IMR-90 (cell line): ENCODE results near the gene CTSL. TPM values are rescaled to one million over a fixed set of nuclear protein-coding genes. Genes with fewer than 3 reads are reported as not detected.

ENCODE experiments used
- ATAC-seq: fragments of 200-7000 bp; cut with Tn5 transposase; 2 replicates; pipeline ENCODE4 v1.9.1; 2020; ENCODE audit warnings: low read depth, mild to moderate bottlenecking, moderate library complexity
- BruUV-seq: library from RNA; stranded (reverse); fragments of 400-500 nt; replicated peaks from 2 replicates; lab custom pipeline; 2021; lab: Mats Ljungman, UMichigan
- CTCF ChIA-PET: fragments of 300-600 bp; formaldehyde crosslinking; extraction: SDS; loops from one replicate; lab custom pipeline; 2021; ENCODE audit warnings: antibody characterized with exemption; lab: Yijun Ruan, JAX
- POLR2A ChIA-PET: fragments of 300-600 bp; sonication (Branson Sonifier 250); formaldehyde crosslinking; loops from one replicate; lab custom pipeline; 2022; ENCODE audit warnings: antibody characterized with exemption; ENCODE audit not compliant: unreplicated experiment; lab: Charles Lee
- DNase-seq: peaks from one replicate; pipeline ENCODE4 v3.0.0; 2013
- H2AFZ ChIP-seq: replicated peaks from 2 replicates; pipeline ENCODE3; 2013; ENCODE audit warnings: low read length, mild to moderate bottlenecking; ENCODE audit not compliant: poor library complexity
- H2AK5ac ChIP-seq: 2 replicates; pipeline ENCODE4 v1.6.1; 2013; ENCODE audit warnings: low read depth, low read length, inconsistent platforms
- H2AK9ac ChIP-seq: replicated peaks from 2 replicates; pipeline ENCODE3; 2013; ENCODE audit warnings: mild to moderate bottlenecking, low read depth, low read length, moderate library complexity; ENCODE audit not compliant: poor library complexity
- H2BK120ac ChIP-seq: 2 replicates; pipeline ENCODE4 v1.6.1; 2013; ENCODE audit warnings: low read depth, low read length, inconsistent platforms
- H2BK15ac ChIP-seq: 3 replicates; pipeline ENCODE4 v1.6.1; 2013; ENCODE audit warnings: low read depth, low read length, inconsistent platforms
- H2BK20ac ChIP-seq: 2 replicates; pipeline ENCODE4 v1.6.1; 2013; ENCODE audit warnings: low read depth, mild to moderate bottlenecking, inconsistent platforms, low read length, moderate library complexity
- H2BK5ac ChIP-seq: 2 replicates; pipeline ENCODE4 v1.6.1; 2013; ENCODE audit warnings: mild to moderate bottlenecking, low read depth, low read length, inconsistent platforms; ENCODE audit not compliant: poor library complexity, severe bottlenecking
- H3K14ac ChIP-seq: replicated peaks from 2 replicates; pipeline ENCODE4 v1.6.1; 2013; ENCODE audit warnings: low read depth, low read length, inconsistent platforms
- H3K18ac ChIP-seq: 2 replicates; pipeline ENCODE4 v1.6.1; 2013; ENCODE audit warnings: low read depth, low read length, control low read depth
- H3K23ac ChIP-seq: 2 replicates; pipeline ENCODE4 v1.6.1; 2013; ENCODE audit warnings: low read depth, low read length, inconsistent platforms
- H3K27ac ChIP-seq: 2 replicates; pipeline ENCODE4 v1.5.1; 2013; ENCODE audit warnings: mild to moderate bottlenecking, control low read depth, low read length; ENCODE audit not compliant: insufficient read depth
- H3K27me3 ChIP-seq: 2 replicates; pipeline ENCODE4 v1.6.1; 2013; ENCODE audit warnings: low read length; ENCODE audit not compliant: control insufficient read depth, insufficient read depth
- H3K36me3 ChIP-seq: 2 replicates; pipeline ENCODE4 v1.6.1; 2013; ENCODE audit warnings: low read length, mixed read lengths; ENCODE audit not compliant: control insufficient read depth, insufficient read depth
- H3K4ac ChIP-seq: 2 replicates; pipeline ENCODE4 v1.6.1; 2013; ENCODE audit warnings: low read depth, low read length, inconsistent platforms
- H3K4me1 ChIP-seq: 2 replicates; pipeline ENCODE4 v1.6.1; 2013; ENCODE audit warnings: low read length, mixed read lengths; ENCODE audit not compliant: control insufficient read depth, insufficient read depth
- H3K4me2 ChIP-seq: 2 replicates; pipeline ENCODE4 v1.6.1; 2013; ENCODE audit warnings: low read depth, mild to moderate bottlenecking, control low read depth, low read length, moderate library complexity
- H3K4me3 ChIP-seq: 2 replicates; pipeline ENCODE4 v1.5.1; 2013; ENCODE audit warnings: low read depth, mild to moderate bottlenecking, control low read depth, low read length, moderate library complexity; ENCODE audit not compliant: insufficient read depth
- H3K56ac ChIP-seq: 2 replicates; pipeline ENCODE4 v1.6.1; 2013; ENCODE audit warnings: low read length, inconsistent platforms; ENCODE audit not compliant: insufficient read depth; ENCODE audit errors: extremely low read depth
- H3K79me1 ChIP-seq, 2 experiments: 2 replicates each; pipeline ENCODE4 v1.6.1; 2013; ENCODE audit warnings: low read length in 2 of 2, inconsistent platforms in 1 of 2, low read depth in 1 of 2
- H3K9ac ChIP-seq: 2 replicates; pipeline ENCODE4 v1.6.1; 2013; ENCODE audit warnings: low read depth, low read length, control low read depth
- H3K9me1 ChIP-seq: 2 replicates; pipeline ENCODE4 v1.6.1; 2013; ENCODE audit warnings: low read length, inconsistent platforms; ENCODE audit not compliant: insufficient read depth
- H3K9me3 ChIP-seq: 2 replicates; pipeline ENCODE4 v1.6.1; 2013; ENCODE audit warnings: low read length; ENCODE audit not compliant: control insufficient read depth, insufficient read depth
- H4K20me1 ChIP-seq: 2 replicates; pipeline ENCODE4 v1.6.1; 2013; ENCODE audit warnings: low read length, inconsistent platforms; ENCODE audit not compliant: insufficient read depth
- H4K5ac ChIP-seq: 2 replicates; pipeline ENCODE4 v1.6.1; 2013; ENCODE audit warnings: mild to moderate bottlenecking, low read depth, low read length, control low read depth
- H4K8ac ChIP-seq, 2 experiments: 2 replicates each; pipeline ENCODE4 v1.6.1; 2013; ENCODE audit warnings: low read depth in 2 of 2, low read length in 2 of 2, control low read depth in 1 of 2, inconsistent platforms in 1 of 2
- H4K91ac ChIP-seq: 2 replicates; pipeline ENCODE4 v1.6.1; 2013; ENCODE audit warnings: low read depth, low read length, inconsistent platforms; ENCODE audit not compliant: insufficient read depth
- BHLHE40 ChIP-seq: fragments of 150-350 bp; IDR thresholded peaks from 2 replicates; pipeline ENCODE4 v1.6.1; 2016; ENCODE audit warnings: mild to moderate bottlenecking, low read depth, low read length
- CEBPB ChIP-seq: IDR thresholded peaks from 2 replicates; pipeline ENCODE4 v1.6.1; 2012; ENCODE audit warnings: low read depth, low read length, improper control_type of control experiment
- CHD1 ChIP-seq: IDR thresholded peaks from 2 replicates; pipeline ENCODE4 v1.6.1; 2012; ENCODE audit warnings: low read depth, low read length, improper control_type of control experiment
- CTCF ChIP-seq: conservative IDR thresholded peaks from 2 replicates; pipeline ENCODE4 v1.5.1; 2012; ENCODE audit warnings: mild to moderate bottlenecking, low read depth, low read length, improper control_type of control experiment
- FOS ChIP-seq: fragments of 150-350 bp; IDR thresholded peaks from 2 replicates; pipeline ENCODE4 v1.6.1; 2016; ENCODE audit warnings: low read depth, low read length
- MAFK ChIP-seq: IDR thresholded peaks from 2 replicates; pipeline ENCODE4 v1.6.1; 2012; ENCODE audit warnings: low read depth, low read length, improper control_type of control experiment
- MAZ ChIP-seq: IDR thresholded peaks from 2 replicates; pipeline ENCODE4 v1.6.1; 2012; ENCODE audit warnings: low read depth, mild to moderate bottlenecking, low read length, improper control_type of control experiment, moderate library complexity, borderline replicate concordance
- MXI1 ChIP-seq: IDR thresholded peaks from 2 replicates; pipeline ENCODE4 v1.6.1; 2012; ENCODE audit warnings: low read depth, mild to moderate bottlenecking, low read length, moderate library complexity, borderline replicate concordance
- NFE2L2 ChIP-seq: fragments of 150-350 bp; IDR thresholded peaks from 2 replicates; pipeline ENCODE4 v1.6.1; 2016; ENCODE audit warnings: low read depth, mild to moderate bottlenecking, low read length
- POLR2A ChIP-seq: IDR thresholded peaks from 2 replicates; pipeline ENCODE4 v1.6.1; 2012; ENCODE audit warnings: mild to moderate bottlenecking, low read depth, low read length
- RAD21 ChIP-seq: IDR thresholded peaks from 2 replicates; pipeline ENCODE4 v1.6.1; 2012; ENCODE audit warnings: low read length, improper control_type of control experiment
- RCOR1 ChIP-seq: IDR thresholded peaks from 2 replicates; pipeline ENCODE4 v1.6.1; 2012; ENCODE audit warnings: mild to moderate bottlenecking, low read length, improper control_type of control experiment; ENCODE audit not compliant: insufficient replicate concordance
- RFX5 ChIP-seq: IDR thresholded peaks from 2 replicates; pipeline ENCODE4 v1.8.0; 2012; ENCODE audit warnings: low read depth, mild to moderate bottlenecking, low read length, moderate library complexity
- SMC3 ChIP-seq: fragments of 150-350 bp; IDR thresholded peaks from 2 replicates; pipeline ENCODE4 v1.6.1; 2016; ENCODE audit warnings: low read depth, mild to moderate bottlenecking, antibody characterized with exemption, low read length, moderate library complexity
- WGBS, 2 experiments: methylation state at CpG; one replicate each; pipeline versions ENCODE4 v1.1.5 to v1.1.7; 2013; ENCODE audit warnings: missing lambda C conversion rate in 2 of 2; ENCODE audit not compliant: insufficient read length in 1 of 2; ENCODE audit errors: extremely low coverage in 2 of 2; 5-methylcytosine and 5-hydroxymethylcytosine counted together
- dilution Hi-C: fragments of 300-500 bp; cut with HindIII; formaldehyde crosslinking; loops from one replicate; pipeline ENCODE4 v1.14.3; 2018; ENCODE audit warnings: low sequenced_read_pairs; ENCODE audit not compliant: unreplicated experiment
- in situ Hi-C: fragments of 300-500 bp; cut with MboI; formaldehyde crosslinking; loops from 3 replicates; pipeline ENCODE4 v1.14.3; 2019; ENCODE audit warnings: low sequenced_read_pairs, inconsistent platforms, mixed read lengths
- intact Hi-C: fragments of 100-400 bp; cut with micrococcal nuclease; formaldehyde crosslinking; loops from 2 replicates; pipeline ENCODE4 v1.10.0; 2022
- polyA plus RNA-seq, 3 experiments: library from polyadenylated mRNA; depleted of rRNA; stranded (reverse); fragments of >200 nt; gene quantifications; 2 replicates each; pipeline ENCODE4 v1.2.3, GENCODE V29; 2012; ENCODE audit warnings: low replicate concordance in 1 of 3
- total RNA-seq: library from RNA; depleted of rRNA; stranded (reverse); fragments of >200 nt; gene quantifications from 2 replicates; pipeline ENCODE4 v1.2.3, GENCODE V29; 2012
- TF ChIP-seq, protein P1 (sequence below): fragments of 150-350 bp; IDR thresholded peaks from 2 replicates; pipeline ENCODE4 v1.6.1; 2016; ENCODE audit warnings: low read depth, mild to moderate bottlenecking, low read length, moderate library complexity, borderline replicate concordance
- TF ChIP-seq, protein P2 (sequence below): fragments of 150-350 bp; IDR thresholded peaks from 2 replicates; pipeline ENCODE4 v1.6.1; 2017; ENCODE audit warnings: mild to moderate bottlenecking, antibody characterized with exemption, low read length, low read depth

Gene CTSL
- total and polyA plus RNA-seq, 2 of the 4 experiments (the other 2 are of a cell fraction): 57.0 to 112 TPM

DNA sequence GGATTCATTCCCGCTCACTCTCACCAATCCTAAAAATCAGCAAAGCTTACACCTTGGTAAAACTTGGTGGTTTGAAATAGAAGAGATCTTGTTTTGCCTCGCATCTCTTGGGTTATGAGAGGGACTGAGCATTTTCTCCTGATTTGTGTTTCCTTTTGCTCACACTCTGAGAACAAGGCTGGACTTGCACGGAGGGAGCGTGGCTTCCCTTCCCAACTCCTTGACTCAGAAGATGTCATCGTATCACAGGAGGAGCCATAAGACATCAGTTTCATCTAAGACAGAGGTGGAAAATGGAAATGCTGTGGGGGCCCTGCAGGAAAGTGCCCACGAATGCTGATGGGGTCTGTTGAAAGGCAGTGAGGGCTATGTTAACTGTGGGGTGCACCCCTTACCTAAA lies 37.4 kb downstream of the CTSL start:
- Histone ChIP-seq H3K36me3 (no peaks in the 10 kb centered on the region), H2BK15ac (no peak overlapping the region), H3K14ac (no peak overlapping the region), H3K23ac (no peak overlapping the region), H2BK120ac (no peak overlapping the region), H4K5ac (no peak overlapping the region), H3K9me1 (no peaks in the 10 kb centered on the region), H3K18ac (no peak overlapping the region), H2AFZ (no peak overlapping the region), H3K4me3 (no peak overlapping the region), H3K27ac (no peak overlapping the region), H2BK20ac (no peak overlapping the region), H3K4me2 (no peak overlapping the region), H3K4me1 (no peaks in the 10 kb centered on the region), H2BK5ac (no peak overlapping the region), H4K8ac (no peak overlapping the region), H3K79me1 (no peaks in the 10 kb centered on the region), H4K20me1 (no peaks in the 10 kb centered on the region), H2AK9ac (no peak overlapping the region), H3K56ac (no peak overlapping the region), H2AK5ac (no peak overlapping the region), H3K9ac (no peak overlapping the region), H3K9me3 (no peaks in the 10 kb centered on the region), H3K27me3 (peaks cover 9% of the 10 kb centered on the region), H3K4ac (no peak overlapping the region), H4K91ac (no peak overlapping the region)
- CTCF ChIA-PET: no interaction called here
- no peak for ATAC-seq
- intact Hi-C loops (no loop called here), dilution Hi-C loops (no loop called here), in situ Hi-C loops (no loop called here)
- TF ChIP-seq RCOR1 (no peak), BHLHE40 (no peak), MXI1 (no peak), FOS (no peak), POLR2A (no peak), CHD1 (no peak), CEBPB (no peak), SMC3 (no peak), RFX5 (no peak), MAFK (no peak), CTCF (no peak), MAZ (no peak), NFE2L2 (no peak), RAD21 (no peak)
- TF ChIP-seq, protein P1, sequence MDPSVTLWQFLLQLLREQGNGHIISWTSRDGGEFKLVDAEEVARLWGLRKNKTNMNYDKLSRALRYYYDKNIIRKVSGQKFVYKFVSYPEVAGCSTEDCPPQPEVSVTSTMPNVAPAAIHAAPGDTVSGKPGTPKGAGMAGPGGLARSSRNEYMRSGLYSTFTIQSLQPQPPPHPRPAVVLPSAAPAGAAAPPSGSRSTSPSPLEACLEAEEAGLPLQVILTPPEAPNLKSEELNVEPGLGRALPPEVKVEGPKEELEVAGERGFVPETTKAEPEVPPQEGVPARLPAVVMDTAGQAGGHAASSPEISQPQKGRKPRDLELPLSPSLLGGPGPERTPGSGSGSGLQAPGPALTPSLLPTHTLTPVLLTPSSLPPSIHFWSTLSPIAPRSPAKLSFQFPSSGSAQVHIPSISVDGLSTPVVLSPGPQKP: no peak
- TF ChIP-seq, protein P2, sequence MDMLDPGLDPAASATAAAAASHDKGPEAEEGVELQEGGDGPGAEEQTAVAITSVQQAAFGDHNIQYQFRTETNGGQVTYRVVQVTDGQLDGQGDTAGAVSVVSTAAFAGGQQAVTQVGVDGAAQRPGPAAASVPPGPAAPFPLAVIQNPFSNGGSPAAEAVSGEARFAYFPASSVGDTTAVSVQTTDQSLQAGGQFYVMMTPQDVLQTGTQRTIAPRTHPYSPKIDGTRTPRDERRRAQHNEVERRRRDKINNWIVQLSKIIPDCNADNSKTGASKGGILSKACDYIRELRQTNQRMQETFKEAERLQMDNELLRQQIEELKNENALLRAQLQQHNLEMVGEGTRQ: no peak
- POLR2A ChIA-PET: no interaction called here
- no CpG with 5 or more reads among the region's 6 CpGs for WGBS, 2 experiments
- no peak for DNase-seq
- no TSS peak for BruUV-seq
